GM21390 (cell line): Measurements from ENCODE around the gene TBCD.

Source experiments
- ATAC-seq: cut with Tn5 transposase; IDR thresholded peaks from one replicate; pipeline ENCODE4 v1.9.1; 2021; ENCODE audit not compliant: unreplicated experiment

Gene TBCD

DNA sequence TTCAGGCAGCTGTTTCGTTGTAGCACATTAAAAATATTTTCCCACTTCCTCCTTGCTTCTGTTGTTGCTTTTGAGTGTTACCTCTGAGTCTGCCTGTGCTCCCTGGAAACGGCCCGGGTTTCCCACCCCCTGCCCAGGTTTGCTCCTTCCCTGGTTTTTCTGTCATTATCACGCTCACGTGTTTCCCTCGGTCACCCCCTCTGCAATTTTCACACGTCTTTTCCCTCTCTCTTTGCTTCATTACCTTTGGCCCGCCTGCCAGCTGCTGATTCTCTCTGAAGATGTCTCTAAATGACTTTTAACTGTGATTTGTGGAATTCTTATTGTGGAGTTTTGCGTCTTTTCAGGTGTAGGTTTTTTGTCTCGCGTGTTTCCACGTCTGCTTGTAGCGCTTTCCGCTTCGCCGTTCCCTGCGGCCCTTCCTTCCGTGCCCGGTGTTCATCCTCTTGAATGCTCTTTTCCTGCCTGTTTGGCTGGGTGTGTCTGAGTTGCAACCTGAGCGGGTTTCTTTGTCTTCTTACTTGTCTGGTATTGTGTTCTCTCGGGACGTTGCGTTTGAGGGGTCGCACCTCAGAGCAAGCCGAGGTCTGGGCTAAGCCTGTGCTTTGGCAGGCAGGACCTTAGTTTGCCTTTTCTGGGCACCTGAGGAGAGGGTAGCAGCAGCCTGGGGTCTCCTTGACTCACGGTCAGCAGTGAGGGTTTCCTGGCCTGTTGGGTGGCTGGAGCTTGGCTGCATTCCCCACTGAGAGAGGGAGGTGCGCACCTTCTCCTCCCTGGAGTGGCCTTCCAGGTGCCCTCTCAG lies 184.3 kb downstream of the TBCD start:
- no peak for ATAC-seq

DNA sequence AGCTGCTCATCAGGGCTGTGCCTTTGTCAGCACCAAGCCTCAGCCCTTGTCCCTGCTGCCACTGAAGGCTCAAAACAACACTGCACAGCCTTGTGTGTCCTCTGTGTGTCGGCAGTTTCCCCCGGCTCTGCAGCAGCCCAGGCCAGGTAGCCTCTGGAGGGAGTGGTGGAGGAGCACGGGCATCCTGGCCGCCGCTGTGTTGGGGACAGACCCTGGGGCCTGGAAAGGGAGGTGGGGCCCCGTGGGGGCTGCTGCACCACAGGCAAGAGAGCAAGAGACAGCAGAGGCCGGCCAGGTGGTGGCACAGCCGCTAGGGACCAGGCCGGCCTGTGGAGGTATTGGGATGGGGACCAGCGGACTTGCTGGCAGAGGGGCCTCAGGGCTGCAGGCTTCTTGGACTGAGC lies 184.9 kb downstream of the TBCD start:
- ATAC-seq = no peak

DNA sequence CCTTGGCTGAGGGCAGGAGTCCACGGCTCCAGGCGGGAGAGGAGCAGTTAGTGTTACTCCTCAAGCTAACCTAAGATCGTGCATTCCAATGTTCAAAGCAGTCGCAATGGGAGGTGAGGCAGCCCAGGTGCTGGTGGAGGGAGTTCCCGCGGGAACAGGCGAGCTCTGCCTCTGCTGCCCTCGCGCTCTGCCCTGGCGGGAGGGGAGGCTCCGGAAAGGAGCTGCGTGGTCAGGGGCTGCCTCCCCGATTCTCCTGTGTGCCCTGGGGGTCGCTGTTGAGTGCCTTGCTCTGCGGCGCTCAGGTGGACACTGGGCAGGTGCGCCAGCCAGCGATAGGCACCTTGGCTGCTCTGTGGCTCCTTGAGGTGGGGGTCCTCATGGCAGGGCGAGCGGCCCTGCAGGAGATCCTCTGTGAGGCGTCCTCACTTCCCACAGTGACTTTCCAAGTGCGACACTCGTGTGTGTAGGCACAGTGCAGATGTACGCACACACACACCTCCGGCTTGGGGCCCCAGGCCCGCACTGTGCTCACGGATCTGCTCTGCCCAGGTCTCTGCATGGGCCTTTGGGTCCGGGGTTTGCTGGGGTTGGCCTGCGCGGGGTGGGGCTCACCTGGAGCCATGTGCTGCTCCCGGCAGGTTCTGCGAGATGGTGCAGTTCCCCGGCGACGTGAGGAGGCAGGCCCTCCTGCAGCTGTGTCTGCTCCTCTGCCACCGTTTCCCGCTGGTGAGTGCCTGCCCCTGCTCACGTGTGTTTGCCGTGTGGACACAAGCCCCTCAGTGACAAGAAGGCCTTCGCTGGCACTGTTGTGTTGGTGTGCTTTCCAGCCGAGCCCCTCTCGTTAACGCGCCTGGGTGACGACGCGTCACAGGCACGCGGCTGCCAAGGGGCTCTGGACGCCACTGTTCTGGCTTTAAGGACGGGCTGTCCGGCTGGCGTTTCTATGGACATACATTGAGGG lies 185.8 kb downstream of the TBCD start:
- ATAC-seq = no peak

DNA sequence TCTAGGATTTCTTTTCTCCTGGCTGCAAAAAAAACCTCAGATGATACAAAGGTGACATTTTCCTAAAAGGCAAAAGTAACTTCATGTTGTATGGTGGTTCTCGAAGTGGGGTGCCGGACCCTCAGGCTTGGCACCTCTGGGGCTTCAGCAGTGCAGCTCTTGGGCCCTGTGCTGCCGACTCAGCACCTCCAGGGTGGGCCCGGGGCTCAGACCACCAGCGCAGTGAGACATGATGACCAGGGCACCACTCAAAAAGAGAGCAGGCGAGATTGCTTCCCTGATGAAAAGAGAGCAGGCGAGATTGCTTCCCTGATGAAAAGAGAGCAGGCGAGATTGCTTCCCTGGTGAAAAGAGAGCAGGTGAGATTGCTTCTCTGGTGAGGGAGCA lies 186.6 kb downstream of the TBCD start:
- ATAC-seq = no peak

DNA sequence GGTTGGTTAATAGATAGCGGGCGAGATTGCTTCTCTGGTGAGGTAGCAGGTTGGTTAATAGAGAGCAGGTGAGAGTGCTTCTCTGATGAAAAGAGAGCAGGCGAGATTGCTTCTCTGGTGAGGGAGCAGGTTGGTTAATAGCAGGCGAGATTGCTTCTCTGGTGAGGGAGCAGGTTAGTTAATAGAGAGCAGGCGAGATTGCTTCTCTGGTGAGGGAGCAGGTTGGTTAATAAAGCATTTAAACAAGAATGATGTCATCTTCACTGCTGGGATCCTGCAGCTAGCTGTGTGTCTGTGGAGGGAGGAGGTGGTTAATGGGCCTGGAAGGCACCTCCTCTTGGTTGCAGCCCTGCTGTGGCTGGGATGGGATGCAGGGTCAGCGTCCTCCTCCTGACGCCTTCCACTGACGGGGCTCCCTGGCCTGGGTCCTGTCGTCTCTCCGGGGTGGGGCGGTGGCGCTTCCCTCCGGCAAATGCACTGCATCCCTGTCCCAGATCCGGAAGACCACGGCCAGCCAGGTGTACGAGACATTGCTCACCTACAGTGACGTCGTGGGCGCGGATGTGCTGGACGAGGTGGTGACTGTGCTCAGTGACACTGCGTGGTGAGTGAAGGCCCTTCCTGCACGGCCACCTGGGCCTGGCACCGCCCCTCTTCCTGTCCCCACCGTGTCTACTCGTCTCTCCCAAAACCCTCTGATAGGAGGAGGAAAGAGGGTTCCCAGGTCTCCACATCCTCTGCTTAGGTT lies 187.2 kb downstream of the TBCD start:
- no peak for ATAC-seq

DNA sequence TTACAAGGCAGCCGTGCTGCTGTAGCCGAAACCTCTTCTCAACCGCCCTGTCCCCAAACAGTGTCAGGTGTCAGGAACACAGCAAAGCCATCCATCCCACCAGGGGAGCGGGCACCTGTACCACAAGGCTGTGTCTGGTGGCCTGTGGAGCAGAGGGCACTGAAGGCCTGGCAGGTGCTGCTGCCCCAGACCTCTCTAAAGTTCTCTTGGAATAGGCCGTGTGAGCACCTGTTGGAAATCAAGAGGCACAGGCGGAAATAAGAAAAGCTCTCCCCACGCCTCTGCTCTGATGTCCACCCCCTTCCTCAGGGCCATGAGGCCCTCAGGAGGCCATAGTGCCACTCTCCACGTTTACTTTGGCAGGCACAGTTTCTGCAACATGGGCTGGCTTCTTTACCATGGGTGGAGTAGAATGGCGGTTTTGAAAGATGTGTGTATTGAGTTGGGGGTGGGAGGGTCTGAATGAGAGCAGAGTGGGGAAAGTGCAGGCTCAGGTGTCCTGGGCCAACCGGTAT lies 187.8 kb downstream of the TBCD start:
- ATAC-seq = no peak

DNA sequence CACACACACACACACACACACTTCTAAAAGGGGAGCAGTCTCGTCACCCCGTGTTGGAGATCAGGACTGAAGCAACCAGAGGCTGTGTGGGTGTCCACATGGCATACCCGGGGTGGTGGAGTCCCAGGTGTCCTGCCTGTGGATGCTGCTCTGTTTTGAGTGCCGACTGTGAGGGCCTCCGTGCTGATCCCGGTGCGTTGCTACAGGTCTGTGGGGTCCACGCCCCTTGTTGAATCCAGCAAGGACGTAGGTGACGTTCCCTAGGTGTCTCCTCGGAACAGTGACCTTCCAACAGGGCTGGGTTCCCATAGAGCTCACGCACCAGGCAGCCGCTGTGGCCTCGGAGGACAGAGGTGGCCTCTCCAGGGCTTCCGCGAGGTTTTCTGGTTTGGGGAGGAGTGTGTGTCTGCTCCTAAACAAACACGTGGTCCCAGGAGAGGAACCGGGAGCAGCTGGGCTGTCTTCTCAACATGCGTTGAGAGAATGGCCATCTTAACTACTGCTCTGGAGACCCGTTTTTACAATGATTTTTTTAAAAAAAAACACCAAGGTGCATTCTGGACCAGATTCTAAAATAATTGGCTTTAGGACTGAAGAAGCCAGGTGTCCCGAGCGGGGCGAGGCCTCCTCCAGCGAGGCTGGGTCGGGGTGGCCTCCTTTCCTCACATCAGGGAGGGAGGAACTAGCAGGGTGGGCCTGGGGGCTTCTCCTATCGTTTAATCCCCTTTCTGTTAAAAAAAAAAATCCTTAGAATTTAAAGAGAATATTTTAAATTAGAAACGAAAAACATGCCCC lies 188.6 kb downstream of the TBCD start:
- ATAC-seq = no peak

DNA sequence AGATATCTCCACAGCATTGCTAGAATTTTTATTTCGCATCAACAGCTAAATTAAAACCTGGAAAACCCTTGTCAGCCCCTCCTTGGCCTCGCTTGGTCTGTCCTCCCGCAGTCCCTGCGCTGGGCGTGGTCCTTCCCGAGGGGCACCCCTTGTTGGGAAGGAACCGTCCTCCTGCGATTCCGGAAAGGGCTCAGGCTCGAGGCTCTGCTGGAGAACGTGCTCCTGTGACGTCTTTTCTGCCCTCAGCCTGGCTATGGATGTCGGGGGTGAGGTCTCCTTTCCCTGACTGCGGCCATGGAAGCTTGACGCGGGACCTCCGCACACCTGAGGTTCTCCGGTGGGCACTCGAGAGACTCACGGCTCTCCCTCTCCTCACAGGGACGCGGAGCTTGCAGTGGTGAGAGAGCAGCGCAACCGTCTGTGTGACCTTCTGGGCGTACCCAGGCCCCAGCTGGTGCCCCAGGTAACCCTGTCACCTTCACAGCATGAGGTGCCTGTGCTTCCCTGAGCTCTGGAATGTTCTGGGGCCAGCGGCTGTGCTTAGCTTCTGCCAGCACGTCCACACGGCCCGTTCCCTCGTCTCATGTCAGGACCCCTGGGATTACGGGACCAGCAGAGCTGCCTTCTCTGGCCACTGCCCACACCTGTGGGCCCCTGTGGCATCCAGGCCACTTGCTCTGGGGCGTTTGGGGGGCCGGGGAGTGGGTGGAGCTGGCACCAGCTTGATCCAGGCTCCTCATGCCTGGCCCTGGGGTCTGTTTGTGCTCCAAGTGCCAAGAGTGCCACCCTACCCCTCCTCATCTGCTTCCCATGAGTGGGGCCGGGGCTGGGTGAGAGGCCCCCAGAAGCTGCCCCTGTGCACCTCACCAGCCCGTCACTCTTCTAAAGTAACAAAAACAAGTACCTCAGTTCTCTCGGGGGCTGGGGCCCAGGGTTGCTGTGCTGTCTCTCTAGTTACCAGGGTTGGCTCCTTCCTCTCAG lies 189.4 kb downstream of the TBCD start:
- no peak for ATAC-seq

DNA sequence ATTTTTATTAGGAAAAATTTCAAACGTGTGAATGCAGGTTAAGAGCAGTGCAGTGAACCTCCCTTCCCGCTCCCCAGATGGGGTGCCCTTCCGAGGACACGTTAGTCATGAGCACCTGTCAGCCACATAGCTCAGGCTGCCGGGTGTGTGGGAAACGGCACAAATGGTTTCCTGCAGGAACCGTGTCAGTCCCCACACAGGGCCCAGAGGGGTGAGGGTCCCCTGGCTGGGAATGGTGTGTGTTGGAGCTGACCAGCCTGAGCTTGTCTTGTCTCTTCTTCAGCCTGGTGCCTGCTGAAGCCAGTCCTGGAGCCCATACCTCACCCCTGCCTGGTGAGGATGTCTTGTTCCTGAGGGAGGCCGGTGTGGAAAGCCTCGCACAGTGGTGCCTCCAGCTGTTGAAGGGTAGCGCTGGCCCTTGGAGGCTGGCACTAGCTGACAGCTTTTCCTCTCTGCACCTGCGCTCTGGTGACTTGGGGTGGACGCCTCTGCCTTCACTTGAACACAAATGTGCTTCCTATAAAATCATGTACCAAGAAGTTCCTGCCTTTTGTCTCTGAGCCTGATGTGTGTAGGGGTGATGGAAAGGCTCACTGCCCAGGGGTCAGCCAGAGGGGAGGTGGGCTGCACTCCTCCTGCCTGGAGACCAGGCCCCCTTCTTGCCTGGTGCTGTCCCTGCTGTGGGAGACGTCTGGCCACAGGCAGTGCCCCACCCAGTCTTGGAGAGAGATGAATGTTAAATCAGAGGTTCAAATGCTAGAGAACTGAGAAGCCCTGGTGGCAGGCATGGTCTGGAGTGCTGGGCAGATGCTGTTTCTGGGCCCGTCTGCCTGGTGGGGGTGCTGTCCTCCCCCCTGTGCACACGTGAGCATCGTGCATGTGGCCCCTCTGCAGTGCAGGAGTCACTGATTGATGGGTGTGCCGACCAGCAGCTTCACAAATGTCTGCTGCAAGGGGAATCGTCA lies 190.6 kb downstream of the TBCD start:
- no peak for ATAC-seq

DNA sequence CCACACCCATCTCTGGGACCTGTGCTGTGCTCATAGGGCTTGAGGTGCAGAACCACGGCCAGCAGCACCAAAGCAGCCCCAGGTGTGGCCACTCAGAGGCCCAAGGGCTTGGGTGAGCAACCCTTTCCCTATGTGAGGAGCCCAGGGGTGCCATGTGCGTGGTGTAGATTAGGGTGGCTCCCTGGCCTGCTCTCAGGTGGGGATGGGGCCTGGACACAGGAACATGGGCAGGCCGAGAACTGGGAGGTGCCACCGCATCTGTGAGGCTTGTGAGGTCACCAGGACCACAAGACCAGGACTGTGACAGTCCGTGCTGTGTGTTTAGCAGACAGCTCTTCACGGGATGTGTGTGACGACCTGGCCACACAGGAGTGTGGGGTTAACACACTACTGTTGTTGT lies 191.5 kb downstream of the TBCD start:
- no peak for ATAC-seq

DNA sequence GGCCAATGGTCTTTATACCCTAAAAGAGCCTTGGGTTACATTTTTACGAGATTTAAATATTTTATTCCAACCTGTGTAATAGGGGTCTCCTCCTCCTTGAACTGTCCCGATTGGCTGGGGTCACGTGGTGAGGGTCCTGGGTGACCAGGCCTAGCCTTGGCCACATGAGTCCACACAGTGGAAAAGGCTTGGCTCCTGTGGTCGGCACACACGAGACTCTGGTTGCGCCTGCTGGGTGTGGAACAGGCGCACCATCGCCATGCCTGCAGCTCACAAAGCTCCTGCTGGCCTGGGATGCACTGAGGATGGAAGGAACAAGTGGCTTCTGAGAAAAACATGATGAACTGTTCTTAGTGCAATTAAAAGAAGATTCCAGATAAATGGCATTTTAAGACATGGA lies 191.9 kb downstream of the TBCD start:
- no peak for ATAC-seq

DNA sequence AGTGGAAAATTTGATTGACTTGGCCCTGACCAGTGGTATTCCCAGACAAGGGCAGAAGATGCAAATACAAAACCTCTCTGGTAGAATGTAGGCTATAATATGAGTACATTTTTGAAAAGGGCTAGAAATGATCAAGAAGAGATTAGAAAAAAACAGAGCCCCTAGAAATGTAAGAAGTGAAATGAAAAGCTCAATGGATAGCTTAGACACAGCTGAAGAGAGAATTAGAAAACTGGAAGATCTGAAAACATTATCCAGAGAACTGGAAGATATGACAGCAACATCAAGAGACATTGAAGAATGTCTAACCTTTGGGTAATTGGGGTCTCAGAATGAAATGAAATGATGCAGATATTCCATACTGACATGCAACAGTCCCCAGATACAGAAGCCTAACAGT lies 193.1 kb downstream of the TBCD start:
- ATAC-seq = no peak

DNA sequence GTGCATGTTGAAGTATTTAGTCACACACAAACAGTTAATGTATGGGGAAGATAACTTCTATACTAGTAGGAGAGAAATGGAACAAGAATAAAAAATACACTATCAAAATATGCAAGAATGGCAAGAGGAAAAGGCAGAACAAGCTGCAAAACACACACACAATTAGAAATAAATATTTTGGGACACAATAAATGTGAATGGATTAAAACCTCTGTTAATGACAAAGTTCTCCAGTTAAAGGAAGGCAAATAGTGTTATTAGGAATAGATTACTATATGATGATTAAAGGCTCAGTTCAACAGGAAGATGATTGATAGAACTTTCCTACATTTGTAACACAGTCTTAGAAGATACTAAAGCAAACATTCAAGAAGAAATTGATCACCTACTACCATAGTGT lies 194.2 kb downstream of the TBCD start:
- no peak for ATAC-seq

DNA sequence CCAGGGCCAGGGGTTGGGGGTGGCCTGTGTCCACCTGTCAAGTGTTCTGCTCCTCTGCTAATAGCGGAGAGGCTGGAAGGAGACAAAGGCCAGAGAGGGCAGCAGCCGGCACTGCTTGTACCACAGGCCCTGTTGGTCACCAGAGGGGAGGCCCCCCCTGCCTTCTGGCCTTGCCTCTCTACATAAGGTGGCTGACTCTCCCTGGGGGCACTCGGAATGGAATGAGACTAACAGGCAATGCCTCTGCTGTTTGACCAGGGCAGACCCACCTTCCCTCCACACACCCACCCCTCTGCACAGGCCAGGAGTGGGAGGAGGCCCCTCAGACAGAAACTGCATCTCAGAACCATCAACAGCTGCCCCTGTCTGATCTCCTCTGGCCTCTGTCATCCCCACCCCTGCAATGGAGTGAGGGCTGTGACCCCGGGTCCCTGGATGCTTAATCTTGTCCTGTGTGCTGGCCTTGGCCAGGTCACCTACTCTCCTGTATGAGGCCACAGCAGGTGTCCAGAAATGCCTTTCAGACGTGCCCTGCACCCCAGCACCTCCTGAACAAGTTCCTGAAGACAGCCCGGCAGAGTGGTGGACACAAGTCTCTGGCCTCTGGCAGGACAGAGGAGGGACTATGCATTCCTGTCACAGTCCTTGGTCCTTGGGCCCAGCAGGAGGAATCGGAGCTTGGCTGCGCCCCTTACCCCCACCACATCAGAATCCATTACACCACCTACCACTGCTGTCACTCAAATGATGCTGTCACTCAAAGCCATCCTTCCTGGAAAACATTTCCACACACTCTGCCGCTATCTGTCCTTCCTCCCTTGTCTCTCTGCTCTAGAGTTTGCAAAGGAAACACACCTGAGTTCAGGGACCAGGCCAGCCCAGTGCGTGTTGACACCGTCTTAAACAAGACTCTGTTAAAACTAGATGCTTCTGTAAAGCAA lies 195.5 kb downstream of the TBCD start:
- no peak for ATAC-seq

DNA sequence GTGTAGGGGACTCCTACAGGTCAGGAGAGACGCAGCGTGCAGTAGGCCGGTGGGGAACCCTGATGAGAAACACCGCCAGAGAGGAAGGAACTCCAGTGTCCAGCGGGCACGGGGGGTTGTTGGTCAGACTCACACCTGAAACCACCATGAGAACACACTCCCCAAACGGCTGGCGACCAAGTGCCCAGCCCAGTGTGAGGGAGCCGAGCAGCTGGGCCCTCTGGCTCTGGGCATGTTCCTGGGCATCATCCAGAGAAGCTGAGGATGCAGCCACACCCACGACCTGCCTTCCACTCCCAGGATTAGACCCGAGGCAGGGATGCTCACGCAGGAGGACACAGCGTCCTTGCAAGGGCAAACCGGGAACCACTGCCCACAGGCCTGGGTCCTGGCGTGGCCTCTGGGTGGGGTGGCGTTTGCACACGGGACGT lies 196.2 kb downstream of the TBCD start:
- no peak for ATAC-seq

DNA sequence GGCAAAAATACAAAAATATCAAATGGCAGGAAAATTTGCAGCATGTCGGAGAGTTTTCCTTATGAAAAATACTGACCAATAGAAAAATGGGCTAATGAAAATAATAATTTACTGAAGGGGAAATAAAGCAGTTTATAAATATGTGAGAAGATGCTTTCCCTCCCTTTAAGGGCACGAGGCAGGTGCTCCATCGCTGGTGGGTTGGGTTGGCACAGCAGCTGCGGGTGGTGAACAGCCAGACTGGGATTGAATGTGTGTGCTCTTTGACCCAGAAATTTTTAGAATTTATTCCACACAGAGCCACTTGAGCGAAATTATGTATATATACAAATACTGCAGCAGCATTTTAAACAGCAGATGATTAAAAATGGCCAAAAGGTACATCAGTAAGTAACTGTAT lies 197.1 kb downstream of the TBCD start:
- no peak for ATAC-seq

DNA sequence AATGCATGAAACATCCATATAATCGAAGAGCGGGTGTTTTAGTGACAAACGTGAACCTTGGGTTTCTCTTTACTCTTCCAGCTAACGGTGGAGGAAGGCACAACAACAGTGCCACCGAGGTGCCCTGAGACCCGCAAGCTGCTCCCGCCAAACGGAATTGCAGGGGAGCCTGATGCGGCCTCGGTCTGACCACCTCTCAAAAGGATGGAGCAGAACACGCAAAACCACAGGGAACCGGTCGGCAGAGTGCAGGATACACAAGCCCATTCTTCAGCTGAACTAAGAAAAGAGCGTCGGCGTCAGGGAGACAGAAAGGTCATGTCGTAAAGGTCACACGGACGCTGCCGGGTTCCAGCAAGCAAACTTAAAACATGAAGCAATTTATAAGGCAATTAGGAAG lies 197.5 kb downstream of the TBCD start:
- ATAC-seq = no peak
